GM12892 (cell line): Measurements from ENCODE around the gene MEI1.

Experiments
- POLR2A ChIP-seq: IDR thresholded peaks from 2 replicates; pipeline ENCODE4 v1.6.1; 2011; ENCODE audit warnings: low read depth, low read length, control low read depth
- POLR2AphosphoS5 ChIP-seq: IDR thresholded peaks from 2 replicates; pipeline ENCODE4 v1.6.1; 2011; ENCODE audit warnings: low read depth, low read length, control low read depth
- TAF1 ChIP-seq: IDR thresholded peaks from 2 replicates; pipeline ENCODE4 v1.6.1; 2011; ENCODE audit warnings: low read depth, mild to moderate bottlenecking, control low read depth, low read length, borderline replicate concordance

DNA sequence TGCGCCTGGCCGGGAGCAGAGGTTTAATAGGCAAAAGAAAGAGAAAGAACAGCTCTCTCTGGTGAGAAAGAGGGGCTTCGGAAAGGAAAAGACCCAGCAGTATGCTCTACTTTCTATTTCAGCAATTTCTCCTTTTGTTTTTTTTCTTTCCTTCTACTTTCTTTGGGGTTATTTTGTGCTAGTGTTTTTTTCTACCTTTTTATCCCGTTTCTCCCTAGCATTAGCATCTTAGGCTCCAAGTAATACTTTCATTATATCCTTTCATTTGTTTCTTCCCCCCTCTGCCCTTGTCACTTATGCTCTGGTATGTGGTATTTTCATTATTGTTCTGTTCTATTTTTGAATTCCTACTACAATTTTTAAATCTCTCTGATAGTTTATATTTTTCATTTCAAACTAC is 15.1 kb upstream of the MEI1 start:
- TF ChIP-seq TAF1 (no peak), POLR2AphosphoS5 (no peak), POLR2A (no peak)
